HS-27A (cell line): ENCODE data around the gene DENND1A.

Source experiments
- DNase-seq: peaks from one replicate; pipeline ENCODE4 v3.0.0-alpha.2; 2012; ENCODE audit warnings: low read depth, missing footprints

The DENND1A gene

GRCh38 chr9:123684393-123685149, 245.4 kb downstream of the DENND1A start:
- no peak for DNase-seq

GRCh38 chr9:123682746-123683145, 247.2 kb downstream of the DENND1A start:
- no peak for DNase-seq

DNA sequence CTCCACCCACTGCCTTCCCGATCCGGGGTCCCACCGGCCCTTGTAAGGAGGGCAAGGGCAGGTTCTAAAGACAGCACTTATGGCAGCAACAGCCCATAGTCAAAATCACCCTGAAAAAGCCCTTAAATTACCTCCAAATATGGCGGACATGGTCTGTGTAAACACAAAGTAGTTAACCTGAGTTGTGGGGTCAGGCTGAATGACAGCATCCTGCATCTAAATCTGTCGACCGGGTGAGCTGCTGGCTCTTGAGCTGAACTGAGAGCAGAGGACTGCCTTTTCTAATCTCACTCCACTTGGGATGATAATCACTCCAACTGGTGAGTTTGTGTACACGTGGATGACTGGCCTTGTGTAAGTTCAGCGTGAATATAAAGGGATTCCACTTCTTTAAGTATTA, 249.6 kb downstream of the DENND1A start:
- no peak for DNase-seq

DNA sequence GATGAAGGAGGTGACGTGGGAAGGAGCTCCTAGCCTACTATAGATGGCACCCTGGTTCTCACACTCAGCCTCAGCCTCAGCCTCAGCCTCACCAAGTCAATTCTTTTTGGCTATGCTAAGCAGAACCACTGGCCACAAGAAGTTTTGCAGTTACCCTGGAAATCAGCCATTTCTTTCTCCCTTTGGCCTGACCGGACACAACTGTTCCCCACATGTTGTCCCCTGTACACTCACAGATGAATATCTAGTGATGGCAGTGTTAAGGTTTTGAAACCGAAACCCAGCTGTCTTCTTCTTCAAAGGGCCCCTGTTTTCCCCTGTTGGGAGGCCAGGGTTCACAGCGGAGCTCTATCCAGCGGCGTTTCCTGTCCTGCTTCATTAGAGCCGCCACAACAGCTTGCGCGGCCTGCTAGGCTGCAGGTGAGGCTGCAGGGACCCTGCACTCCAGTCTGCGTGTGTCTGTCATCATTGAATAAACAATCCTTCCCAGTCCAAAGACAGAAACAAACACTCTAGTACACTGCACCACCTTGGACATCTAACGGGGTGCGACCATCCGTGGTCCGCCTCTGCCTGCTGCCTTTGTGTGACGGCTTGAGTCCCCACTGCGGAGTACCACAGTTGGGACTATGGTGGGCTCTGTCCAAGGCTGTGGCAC, 250.5 kb downstream of the DENND1A start:
- DNase-seq = no peak

- DNase-seq = no peak
These were observed 251.0 kb downstream of the DENND1A start for GRCh38 chr9:123678878-123679329.

GRCh38 chr9:123678038-123678877, 251.7 kb downstream of the DENND1A start:
- DNase-seq = no peak

DNA sequence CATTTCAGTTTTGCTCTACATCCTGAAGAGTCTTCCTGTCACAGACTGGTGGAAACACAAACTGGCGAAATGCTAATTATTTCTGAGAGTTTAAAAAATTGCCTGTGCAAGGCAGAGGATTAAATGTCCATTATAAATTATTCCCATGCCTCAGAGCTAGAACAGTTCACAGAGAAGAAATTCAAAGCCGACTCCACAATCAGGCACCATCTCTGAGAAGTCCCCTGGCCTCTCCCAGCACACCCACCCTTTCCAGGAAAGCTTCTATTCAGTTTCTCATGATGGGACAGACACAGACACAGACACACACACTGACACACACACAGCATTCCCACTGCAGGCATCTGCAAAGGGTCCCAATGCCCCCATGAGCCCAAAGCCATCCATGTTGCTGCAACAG, 253.1 kb downstream of the DENND1A start:
- no peak for DNase-seq

- no peak for DNase-seq
These were observed 260.6 kb downstream of the DENND1A start for GRCh38 chr9:123669346-123669745.

- no peak for DNase-seq
These were observed 266.4 kb downstream of the DENND1A start for GRCh38 chr9:123663529-123663928.

DNA sequence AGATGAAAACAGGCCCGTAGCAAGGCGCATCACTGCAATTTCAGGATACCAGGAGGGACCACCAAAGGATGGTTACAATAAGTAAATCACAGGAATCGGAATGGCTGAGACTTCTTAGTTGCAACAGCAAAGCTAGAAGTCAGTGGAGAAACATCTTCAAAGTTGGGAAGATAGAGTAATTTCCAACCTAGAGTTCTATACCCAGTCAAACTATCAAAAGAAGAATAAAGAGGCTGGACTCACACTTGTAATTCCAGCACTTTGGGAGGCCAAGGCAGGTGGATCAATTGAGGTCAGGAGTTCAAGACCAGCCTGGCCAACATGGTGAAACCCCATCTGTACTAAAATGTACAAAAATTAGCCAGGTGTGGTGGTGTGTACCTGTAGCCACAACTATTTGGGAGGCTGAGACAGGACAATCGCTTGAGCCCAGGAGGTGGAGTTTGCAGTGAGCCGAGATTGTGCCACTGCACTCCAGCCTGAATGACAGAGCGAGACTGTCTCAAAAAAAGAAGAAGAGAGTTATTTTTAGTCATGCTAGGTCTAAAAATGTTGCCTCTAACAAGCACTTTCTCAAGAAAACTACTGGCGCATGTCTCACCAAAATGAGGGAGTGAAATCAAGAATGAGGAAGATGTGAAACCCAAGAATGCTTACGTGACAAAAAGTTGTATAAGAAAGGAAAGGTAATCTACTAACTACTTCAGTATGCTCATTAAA, 267.7 kb downstream of the DENND1A start:
- no peak for DNase-seq

GRCh38 chr9:123660691-123661466, 269.0 kb downstream of the DENND1A start:
- DNase-seq = no peak

- no peak for DNase-seq
These were observed 270.6 kb downstream of the DENND1A start for GRCh38 chr9:123659358-123659757.

GRCh38 chr9:123658792-123659191, 271.1 kb downstream of the DENND1A start:
- DNase-seq = no peak

- no peak for DNase-seq
These were observed 272.0 kb downstream of the DENND1A start for GRCh38 chr9:123657941-123658340.

GRCh38 chr9:123657099-123657498, 272.8 kb downstream of the DENND1A start:
- no peak for DNase-seq

DNA sequence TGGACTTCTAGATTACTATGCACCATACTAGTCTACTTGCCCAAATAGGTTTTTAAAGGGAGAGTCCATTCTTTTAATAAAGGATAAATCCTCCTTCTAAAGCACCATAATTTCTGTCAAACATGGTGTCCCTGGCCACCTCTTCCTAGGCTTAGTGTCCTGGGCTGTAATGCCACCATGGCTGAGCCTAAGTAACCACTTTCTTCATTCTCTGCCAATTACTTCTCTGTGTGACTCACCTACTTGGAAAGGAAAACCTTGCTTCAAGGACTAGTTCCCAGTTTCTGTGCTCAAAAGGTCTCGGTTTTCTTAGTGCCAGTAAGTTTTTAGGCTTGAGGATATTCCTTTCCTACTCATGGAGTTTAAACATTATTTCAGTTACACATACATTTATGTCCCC, 273.4 kb downstream of the DENND1A start:
- DNase-seq = no peak

DNA sequence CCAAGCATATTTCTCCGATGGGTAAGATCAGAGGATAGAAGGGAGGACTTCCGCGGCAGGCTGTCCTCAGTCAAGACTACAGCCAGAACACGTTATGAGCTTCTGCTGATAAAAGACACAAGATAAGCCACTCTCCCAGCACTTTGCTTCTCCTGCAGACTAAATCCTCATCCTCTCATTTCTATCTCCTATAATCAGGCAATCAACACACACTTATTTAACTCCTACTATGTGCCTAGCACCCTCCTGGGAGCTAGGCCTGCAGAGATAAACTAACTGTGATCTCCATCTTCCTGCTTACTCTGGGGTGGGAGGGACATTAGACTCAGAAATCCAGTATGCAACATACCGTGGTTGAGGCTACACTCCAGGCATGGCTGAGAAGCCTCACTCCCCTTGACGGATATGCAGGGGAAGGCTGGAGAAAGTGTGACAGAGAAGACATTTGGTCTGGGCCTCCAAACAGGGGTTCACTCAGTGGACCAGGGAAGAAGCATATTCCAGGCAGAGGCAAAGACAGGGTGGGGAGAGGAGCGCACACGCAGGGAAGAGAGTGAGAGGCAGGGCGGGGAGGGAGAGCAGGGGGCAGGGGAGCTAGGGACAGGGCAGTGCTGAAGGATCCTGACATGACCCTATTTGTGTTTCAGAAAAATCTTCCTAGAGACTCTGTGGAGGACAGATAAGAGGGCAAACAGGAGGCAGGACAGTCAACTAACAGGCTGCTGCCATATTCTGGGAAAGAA, 274.1 kb downstream of the DENND1A start:
- no peak for DNase-seq

DNA sequence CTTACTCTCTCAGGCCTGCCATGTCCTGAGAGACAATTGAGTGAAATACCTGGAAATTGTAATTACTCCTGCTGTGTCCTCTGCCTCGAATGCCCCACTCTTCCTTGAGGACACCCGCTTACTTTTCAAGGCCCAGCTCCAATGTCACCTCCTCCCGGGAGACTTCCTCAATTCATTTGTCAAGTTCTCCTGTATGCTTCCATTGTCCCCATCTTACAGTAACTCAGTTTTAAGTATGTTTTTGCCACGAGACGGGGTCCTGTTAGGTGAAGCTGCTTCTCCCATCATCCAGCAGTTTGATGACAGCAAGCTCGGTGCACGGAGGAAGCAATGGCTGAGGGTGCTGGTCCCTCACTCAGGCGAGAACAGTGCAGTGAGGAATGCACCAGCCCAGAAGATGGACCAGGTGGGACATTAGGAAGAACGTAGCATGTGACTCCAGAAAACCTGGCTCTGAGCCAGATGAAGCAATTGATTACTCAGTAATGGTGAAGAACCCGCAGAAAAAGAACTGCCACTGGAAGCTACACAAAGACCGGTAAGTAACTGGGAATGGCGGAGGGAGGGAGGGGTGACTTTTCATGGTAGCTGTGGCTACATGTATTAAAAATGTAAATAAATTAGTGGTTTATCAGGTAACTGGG, 274.8 kb downstream of the DENND1A start:
- no peak for DNase-seq

GRCh38 chr9:123654218-123654993, 275.5 kb downstream of the DENND1A start:
- DNase-seq = no peak
